Measurements from ENCODE around the gene UBR4.
"Not testable (repeated sequence)": the region's sequence is repeated elsewhere in the genome, so short reads cannot be mapped to it uniquely, and the experiment has no call there.

Gene UBR4

GRCh38 chr1:19209990-19210771 is at the start of gene UBR4:
TSS of gene UBR4 (minus strand) at chr1:19210266. CDS start at chr1:19210248, 18 bp downstream.
- DNase-seq (ENCODE audit: low read depth), result peak; percentile 96

- no peak for DNase-seq (ENCODE audit: low read depth)
Measured at GRCh38 chr1:19258353-19258752, 48.3 kb upstream of the UBR4 start.

- DNase-seq (ENCODE audit: low read depth), result no peak
Measured at GRCh38 chr1:19257178-19257914, 47.3 kb upstream of the UBR4 start.

GRCh38 chr1:19256301-19256700 is 46.2 kb upstream of the UBR4 start:
- DNase-seq (ENCODE audit: low read depth), result not testable (repeated sequence)

GRCh38 chr1:19255288-19255687 is 45.2 kb upstream of the UBR4 start:
- DNase-seq (ENCODE audit: low read depth), result no peak

- no peak for DNase-seq (ENCODE audit: low read depth)
Measured at GRCh38 chr1:19254416-19254815, 44.4 kb upstream of the UBR4 start.

- peak; percentile 86 for DNase-seq (ENCODE audit: low read depth)
Measured at GRCh38 chr1:19251305-19252196, 41.5 kb upstream of the UBR4 start, which contains the start of the genes EMC1 and MRTO4. TSS of gene EMC1 (minus strand) at chr1:19251524. CDS start at chr1:19251509, 15 bp downstream. TSS of gene MRTO4 (plus strand) at chr1:19251805. CDS start at chr1:19251836, 31 bp downstream.

GRCh38 chr1:19250629-19251304 is 40.7 kb upstream of the UBR4 start:
- DNase-seq (ENCODE audit: low read depth), result no peak

GRCh38 chr1:19240673-19241538 is 30.8 kb upstream of the UBR4 start:
- peak; percentile 47 for DNase-seq (ENCODE audit: low read depth)

- no peak for DNase-seq (ENCODE audit: low read depth)
Measured at GRCh38 chr1:19239876-19240275, 29.8 kb upstream of the UBR4 start.

- DNase-seq (ENCODE audit: low read depth), result no peak
Measured at GRCh38 chr1:19234224-19234623, 24.2 kb upstream of the UBR4 start.

GRCh38 chr1:19232524-19232846 is 22.4 kb upstream of the UBR4 start:
- DNase-seq (ENCODE audit: low read depth), result no peak

- not testable (repeated sequence) for DNase-seq (ENCODE audit: low read depth)
Measured at GRCh38 chr1:19231736-19232523, 21.9 kb upstream of the UBR4 start.

- no peak for DNase-seq (ENCODE audit: low read depth)
Measured at GRCh38 chr1:19229828-19230325, 19.8 kb upstream of the UBR4 start.

- no peak for DNase-seq (ENCODE audit: low read depth)
Measured at GRCh38 chr1:19229229-19229628, 19.2 kb upstream of the UBR4 start.

GRCh38 chr1:19222979-19223824 is 13.1 kb upstream of the UBR4 start:
- DNase-seq (ENCODE audit: low read depth), result no peak

- no peak for DNase-seq (ENCODE audit: low read depth)
Measured at GRCh38 chr1:19222573-19222972, 12.5 kb upstream of the UBR4 start.

- DNase-seq (ENCODE audit: low read depth), result no peak
Measured at GRCh38 chr1:19220991-19221390, 10.9 kb upstream of the UBR4 start.
